RWPE2 (cell line): Measurements from ENCODE around the gene PLEKHH1.
"Not testable (repeated sequence)": the region's sequence is repeated elsewhere in the genome, so short reads cannot be mapped to it uniquely, and the experiment has no call there.

Experiments
- ATAC-seq: fragments of 200-7000 bp; cut with Tn5 transposase; 3 replicates; pipeline ENCODE4 v1.9.1; 2021; ENCODE audit warnings: low read depth
- DNase-seq: peaks from one replicate; pipeline ENCODE4 v3.0.0-alpha.2; 2020; ENCODE audit warnings: low spot score
- H3K27ac ChIP-seq: fragments of 450-650 bp; 2 replicates; pipeline ENCODE4 v1.5.1; 2017; ENCODE audit warnings: mild to moderate bottlenecking; ENCODE audit not compliant: poor library complexity, severe bottlenecking
- H3K27me3 ChIP-seq: fragments of 250-450 bp; sonication (Bioruptor Pico); 2 replicates; pipeline ENCODE4 v1.5.1; 2021; ENCODE audit warnings: mild to moderate bottlenecking, moderate library complexity; ENCODE audit not compliant: insufficient read depth, poor library complexity, severe bottlenecking
- H3K36me3 ChIP-seq: fragments of 250-450 bp; sonication (Bioruptor Pico); 2 replicates; pipeline ENCODE4 v1.5.1; 2020; ENCODE audit warnings: low read depth, mild to moderate bottlenecking, moderate library complexity
- H3K4me1 ChIP-seq: fragments of 250-450 bp; sonication (Bioruptor Pico); 2 replicates; pipeline ENCODE4 v1.5.1; 2021; ENCODE audit warnings: mild to moderate bottlenecking, moderate library complexity; ENCODE audit not compliant: insufficient read depth, poor library complexity, severe bottlenecking
- H3K4me3 ChIP-seq: fragments of 250-450 bp; sonication (Bioruptor Pico); 2 replicates; pipeline ENCODE4 v1.5.1; 2021; ENCODE audit warnings: mild to moderate bottlenecking, moderate library complexity; ENCODE audit not compliant: severe bottlenecking
- H3K9me3 ChIP-seq: fragments of 250-450 bp; sonication (Bioruptor Pico); 2 replicates; pipeline ENCODE4 v1.5.1; 2021; ENCODE audit warnings: mild to moderate bottlenecking, moderate library complexity; ENCODE audit not compliant: severe bottlenecking
- TF ChIP-seq, protein P1 (sequence below): fragments of 450-650 bp; IDR thresholded peaks from one replicate; pipeline ENCODE4 v1.5.1; 2017; ENCODE audit warnings: mild to moderate bottlenecking, moderate library complexity; ENCODE audit not compliant: poor library complexity, severe bottlenecking

Gene PLEKHH1

DNA sequence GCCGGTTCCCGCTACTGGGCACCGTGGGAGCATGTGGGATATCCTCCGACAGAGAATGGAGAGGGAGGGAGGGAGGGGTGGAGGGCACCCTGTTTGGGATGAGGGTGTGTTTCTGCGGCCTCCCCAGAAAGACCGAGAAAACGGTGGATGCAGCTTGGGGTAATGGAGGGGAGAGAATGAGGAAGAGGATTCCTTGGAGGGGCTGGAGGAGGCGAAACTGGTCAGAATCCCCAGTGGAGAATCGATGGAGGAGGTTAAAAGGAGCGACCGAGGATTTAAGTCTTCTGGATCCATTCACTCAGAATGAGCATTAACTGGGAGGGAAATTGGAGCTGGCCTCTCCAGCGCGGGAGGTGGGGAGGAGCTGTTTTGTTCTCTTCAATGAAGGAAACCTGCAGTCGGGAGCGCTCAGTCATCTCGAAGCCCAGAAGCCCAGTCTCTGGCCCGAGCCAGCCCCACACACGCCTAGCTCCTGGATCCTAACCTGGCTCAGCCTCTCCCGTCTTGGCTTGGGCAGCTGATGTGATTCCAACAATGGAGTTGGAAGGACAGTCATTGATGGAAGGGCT lies 87.2 kb downstream of the PLEKHH1 start:
- TF ChIP-seq, protein P1, sequence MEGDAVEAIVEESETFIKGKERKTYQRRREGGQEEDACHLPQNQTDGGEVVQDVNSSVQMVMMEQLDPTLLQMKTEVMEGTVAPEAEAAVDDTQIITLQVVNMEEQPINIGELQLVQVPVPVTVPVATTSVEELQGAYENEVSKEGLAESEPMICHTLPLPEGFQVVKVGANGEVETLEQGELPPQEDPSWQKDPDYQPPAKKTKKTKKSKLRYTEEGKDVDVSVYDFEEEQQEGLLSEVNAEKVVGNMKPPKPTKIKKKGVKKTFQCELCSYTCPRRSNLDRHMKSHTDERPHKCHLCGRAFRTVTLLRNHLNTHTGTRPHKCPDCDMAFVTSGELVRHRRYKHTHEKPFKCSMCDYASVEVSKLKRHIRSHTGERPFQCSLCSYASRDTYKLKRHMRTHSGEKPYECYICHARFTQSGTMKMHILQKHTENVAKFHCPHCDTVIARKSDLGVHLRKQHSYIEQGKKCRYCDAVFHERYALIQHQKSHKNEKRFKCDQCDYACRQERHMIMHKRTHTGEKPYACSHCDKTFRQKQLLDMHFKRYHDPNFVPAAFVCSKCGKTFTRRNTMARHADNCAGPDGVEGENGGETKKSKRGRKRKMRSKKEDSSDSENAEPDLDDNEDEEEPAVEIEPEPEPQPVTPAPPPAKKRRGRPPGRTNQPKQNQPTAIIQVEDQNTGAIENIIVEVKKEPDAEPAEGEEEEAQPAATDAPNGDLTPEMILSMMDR, result no peak
- peaks cover 30% of the 10 kb centered on the region for H3K4me1 ChIP-seq
- DNase-seq (no peak), ATAC-seq (peak; percentile 7; the same call in 2 of the 3 replicates)
- no peaks in the 10 kb centered on the region for H3K27me3 ChIP-seq
- no peak overlapping the region for H3K27ac ChIP-seq
- no peaks in the 10 kb centered on the region for H3K9me3 ChIP-seq
- H3K4me3 ChIP-seq, result peak overlapping the region; percentile 43
- H3K36me3 ChIP-seq, result no peaks in the 10 kb centered on the region

DNA sequence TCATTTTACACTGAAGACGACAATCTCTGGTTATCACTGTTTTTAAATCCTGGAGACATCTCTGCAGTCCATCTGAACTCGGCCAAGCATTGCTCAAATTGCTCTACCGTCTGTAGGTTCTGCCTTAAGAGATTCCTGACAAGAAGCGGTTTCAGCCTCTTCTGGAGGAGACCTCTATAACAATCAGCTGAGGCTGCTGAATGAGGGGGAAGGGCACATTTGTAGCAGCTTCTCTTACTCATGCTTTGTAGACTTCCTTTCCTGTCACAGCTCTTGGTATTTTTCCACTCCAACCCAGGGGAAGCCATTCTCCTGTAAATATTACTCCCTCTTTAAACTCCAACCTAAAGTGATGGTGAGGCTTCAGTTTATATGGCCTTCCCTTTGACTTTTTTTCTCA lies 89.6 kb downstream of the PLEKHH1 start:
- DNase-seq, result no peak
- Histone ChIP-seq H3K27me3 (no peaks in the 10 kb centered on the region), H3K4me3 (no peak overlapping the region), H3K9me3 (no peaks in the 10 kb centered on the region), H3K4me1 (peaks cover 30% of the 10 kb centered on the region), H3K27ac (peak overlapping the region; percentile 71), H3K36me3 (no peaks in the 10 kb centered on the region)
- peak; percentile 17; the same call in 2 of the 3 replicates for ATAC-seq
- TF ChIP-seq, protein P1, result no peak

DNA sequence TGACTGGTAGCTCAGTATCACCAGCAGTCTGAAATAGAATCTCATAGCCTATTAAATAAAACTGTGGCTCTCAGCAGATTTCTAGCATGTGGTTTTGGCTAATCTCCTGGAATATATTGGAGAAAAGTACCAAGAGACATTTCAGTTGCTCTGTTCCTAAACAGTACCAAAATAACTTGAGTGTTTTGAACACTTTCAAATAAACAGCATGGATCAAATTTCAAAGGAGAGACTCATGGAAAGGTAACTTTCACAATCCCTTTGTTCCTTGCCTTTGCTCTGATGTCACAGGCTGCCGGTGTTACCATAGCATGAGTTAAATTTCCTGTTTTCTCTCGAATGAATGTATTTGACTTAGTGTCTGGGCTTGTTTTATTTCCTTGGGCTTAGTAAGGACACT lies 90.0 kb downstream of the PLEKHH1 start:
- Histone ChIP-seq H3K27me3 (no peaks in the 10 kb centered on the region), H3K4me1 (peaks cover 30% of the 10 kb centered on the region), H3K36me3 (no peaks in the 10 kb centered on the region), H3K4me3 (no peak overlapping the region), H3K9me3 (no peaks in the 10 kb centered on the region), H3K27ac (peak overlapping the region; percentile 71)
- DNase-seq (no peak), ATAC-seq (peak; percentile 40)
- TF ChIP-seq, protein P1, result no peak

DNA sequence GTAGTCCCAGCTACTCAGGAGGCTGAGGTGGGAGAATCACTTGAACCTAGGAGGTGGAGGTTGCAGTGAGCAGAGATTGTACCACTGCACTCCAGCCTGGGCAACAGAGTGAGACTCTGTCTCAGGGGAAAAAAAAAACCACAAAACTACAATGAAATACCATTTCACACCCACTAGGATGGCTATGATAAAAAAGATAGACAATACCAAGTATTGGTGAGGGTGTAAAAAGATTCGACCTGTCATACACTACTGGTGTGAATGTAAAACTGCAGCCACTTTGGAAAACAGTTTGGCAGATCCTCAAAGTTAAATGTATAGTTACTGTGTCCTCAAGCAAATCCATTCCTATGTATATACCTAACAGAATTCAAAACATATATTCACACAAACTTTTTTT lies 93.0 kb downstream of the PLEKHH1 start:
- H3K4me1 ChIP-seq, result peaks cover 19% of the 10 kb centered on the region
- not testable (repeated sequence) for H3K36me3 ChIP-seq, H3K4me3 ChIP-seq, H3K27me3 ChIP-seq, DNase-seq, H3K27ac ChIP-seq, ATAC-seq, H3K9me3 ChIP-seq

DNA sequence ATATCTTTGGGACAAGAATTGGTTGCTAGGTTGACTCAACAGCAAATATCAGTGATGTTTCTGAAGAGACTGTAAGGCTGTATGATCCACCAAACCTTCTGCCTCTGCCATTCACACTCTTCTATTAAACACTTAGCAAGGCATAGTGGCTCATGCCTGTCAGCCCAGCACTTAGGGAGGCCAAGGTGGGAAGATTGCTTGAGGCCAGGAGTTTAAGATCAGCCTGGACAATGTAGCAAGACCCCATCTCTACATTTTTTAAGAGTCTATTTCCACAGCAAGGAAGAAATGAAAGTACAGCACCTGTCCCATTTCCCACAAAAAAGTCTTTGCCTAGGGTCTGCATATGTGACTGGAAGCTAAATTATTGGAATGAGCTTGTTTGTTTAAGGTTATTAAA lies 94.4 kb downstream of the PLEKHH1 start:
- Histone ChIP-seq H3K4me1 (peaks cover 15% of the 10 kb centered on the region), H3K27me3 (no peaks in the 10 kb centered on the region), H3K4me3 (no peak overlapping the region), H3K9me3 (no peaks in the 10 kb centered on the region), H3K36me3 (no peaks in the 10 kb centered on the region), H3K27ac (no peak overlapping the region)
- ATAC-seq (no peak), DNase-seq (no peak)
- TF ChIP-seq, protein P1, result no peak
